ENCODE results near the gene ROR1. TPM values are rescaled to one million over a fixed set of nuclear protein-coding genes. Genes with fewer than 3 reads are reported as not detected.

The ROR1 gene
- total and polyA plus RNA-seq, 3 donors from 2014 or later = 3.3 to 5.1 (median 4.6) TPM

DNA sequence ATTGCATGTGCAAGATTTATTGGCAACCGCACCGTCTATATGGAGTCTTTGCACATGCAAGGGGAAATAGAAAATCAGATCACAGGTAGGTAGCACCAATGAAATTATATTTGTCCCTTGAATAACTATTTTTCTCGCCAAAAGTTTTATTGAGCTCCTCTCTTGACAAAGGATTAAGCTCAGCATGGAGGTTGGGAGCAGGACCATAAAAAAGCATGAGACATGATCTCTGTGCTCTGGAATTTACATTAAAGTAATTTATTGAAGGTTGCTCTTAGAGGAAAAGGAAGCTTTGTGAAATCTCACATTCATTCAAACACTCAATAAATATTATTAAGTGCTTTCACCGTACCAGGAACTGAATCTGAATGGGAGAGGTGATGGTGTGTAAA, 363.6 kb downstream of the ROR1 start:
- TF ChIP-seq, protein P1, sequence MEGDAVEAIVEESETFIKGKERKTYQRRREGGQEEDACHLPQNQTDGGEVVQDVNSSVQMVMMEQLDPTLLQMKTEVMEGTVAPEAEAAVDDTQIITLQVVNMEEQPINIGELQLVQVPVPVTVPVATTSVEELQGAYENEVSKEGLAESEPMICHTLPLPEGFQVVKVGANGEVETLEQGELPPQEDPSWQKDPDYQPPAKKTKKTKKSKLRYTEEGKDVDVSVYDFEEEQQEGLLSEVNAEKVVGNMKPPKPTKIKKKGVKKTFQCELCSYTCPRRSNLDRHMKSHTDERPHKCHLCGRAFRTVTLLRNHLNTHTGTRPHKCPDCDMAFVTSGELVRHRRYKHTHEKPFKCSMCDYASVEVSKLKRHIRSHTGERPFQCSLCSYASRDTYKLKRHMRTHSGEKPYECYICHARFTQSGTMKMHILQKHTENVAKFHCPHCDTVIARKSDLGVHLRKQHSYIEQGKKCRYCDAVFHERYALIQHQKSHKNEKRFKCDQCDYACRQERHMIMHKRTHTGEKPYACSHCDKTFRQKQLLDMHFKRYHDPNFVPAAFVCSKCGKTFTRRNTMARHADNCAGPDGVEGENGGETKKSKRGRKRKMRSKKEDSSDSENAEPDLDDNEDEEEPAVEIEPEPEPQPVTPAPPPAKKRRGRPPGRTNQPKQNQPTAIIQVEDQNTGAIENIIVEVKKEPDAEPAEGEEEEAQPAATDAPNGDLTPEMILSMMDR (IDR thresholded peaks at IDR 0.05) = no peak
- TF ChIP-seq POLR2A (IDR thresholded peaks at IDR 0.05) = no peak
- no peaks in the 10 kb centered on the region for H3K36me3 ChIP-seq (ENCODE audit: low read depth, missing control alignments)
- no peak overlapping the region for H3K4me3 ChIP-seq
- intact Hi-C loops (cut with DNase I; ENCODE audit: low total_unique reads) = loop anchor here (5.0 kb wide), 1 partner anchor 365 kb away; the partner anchor contains the start of gene ROR1
- H3K27me3 ChIP-seq = no peaks in the 10 kb centered on the region
- DNase-seq = no peak
- H3K9me3 ChIP-seq = no peaks in the 10 kb centered on the region
- peaks cover 4% of the 10 kb centered on the region for H3K4me1 ChIP-seq
- 41 to 55% methylated on average over 4 of the region's 4 CpGs for WGBS, 2 donors
- no peak overlapping the region for H3K27ac ChIP-seq

DNA sequence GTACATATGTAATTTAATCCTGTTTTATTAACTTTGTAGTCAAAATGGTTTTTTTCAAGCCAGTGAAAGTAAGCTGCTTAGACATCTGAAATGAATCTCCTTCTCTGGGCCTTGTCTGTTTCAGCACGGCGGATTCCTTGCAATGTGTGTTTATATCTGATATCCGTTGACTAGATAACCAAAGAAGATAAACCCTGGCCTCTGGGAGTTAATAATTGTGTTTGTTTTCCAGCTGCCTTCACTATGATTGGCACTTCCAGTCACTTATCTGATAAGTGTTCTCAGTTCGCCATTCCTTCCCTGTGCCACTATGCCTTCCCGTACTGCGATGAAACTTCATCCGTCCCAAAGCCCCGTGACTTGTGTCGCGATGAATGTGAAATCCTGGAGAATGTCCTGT, 366.1 kb downstream of the ROR1 start:
- no peak overlapping the region for H3K27ac ChIP-seq
- H3K27me3 ChIP-seq = no peaks in the 10 kb centered on the region
- WGBS, 2 donors = 91% methylated on average over 10 of the region's 10 CpGs
- H3K9me3 ChIP-seq = no peaks in the 10 kb centered on the region
- TF ChIP-seq, protein P1 (IDR thresholded peaks at IDR 0.05) = no peak
- TF ChIP-seq POLR2A (IDR thresholded peaks at IDR 0.05) = no peak
- no peaks in the 10 kb centered on the region for H3K36me3 ChIP-seq (ENCODE audit: low read depth, missing control alignments)
- intact Hi-C loops (cut with DNase I; ENCODE audit: low total_unique reads) = loop anchor here (5.0 kb wide), 1 partner anchor 368 kb away; the partner anchor contains the start of gene ROR1
- H3K4me3 ChIP-seq = no peak overlapping the region
- H3K4me1 ChIP-seq = peaks cover 4% of the 10 kb centered on the region
- DNase-seq = no peak

DNA sequence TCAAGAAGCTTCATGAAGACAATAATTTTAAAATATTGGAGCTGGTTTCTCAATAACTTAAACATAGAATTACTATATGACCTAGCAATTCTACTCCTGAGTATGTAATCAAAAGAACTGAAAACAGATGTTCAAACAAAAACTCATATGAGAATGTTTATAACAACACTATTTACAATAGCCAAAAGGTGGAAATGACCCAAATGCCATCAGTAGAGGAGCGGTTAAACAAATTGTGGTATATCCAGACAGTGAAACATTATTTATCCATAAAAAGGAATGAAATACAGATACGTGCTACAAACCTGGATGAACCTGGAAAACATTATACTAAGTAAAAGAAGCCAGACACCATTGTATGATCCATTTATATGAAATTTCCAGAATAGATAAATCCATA, 366.8 kb downstream of the ROR1 start:
- no peak for DNase-seq
- H3K36me3 ChIP-seq (ENCODE audit: low read depth, missing control alignments) = no peaks in the 10 kb centered on the region
- no peaks in the 10 kb centered on the region for H3K9me3 ChIP-seq
- H3K4me3 ChIP-seq = no peak overlapping the region
- H3K27ac ChIP-seq = no peak overlapping the region
- intact Hi-C loops (cut with DNase I; ENCODE audit: low total_unique reads) = no loop called here
- H3K27me3 ChIP-seq = no peaks in the 10 kb centered on the region
- peaks cover 4% of the 10 kb centered on the region for H3K4me1 ChIP-seq
- WGBS, 2 donors = 66 to 69% methylated on average over 2 of the region's 2 CpGs
- TF ChIP-seq, protein P1 (IDR thresholded peaks at IDR 0.05) = no peak
- no peak for TF ChIP-seq POLR2A (IDR thresholded peaks at IDR 0.05)

DNA sequence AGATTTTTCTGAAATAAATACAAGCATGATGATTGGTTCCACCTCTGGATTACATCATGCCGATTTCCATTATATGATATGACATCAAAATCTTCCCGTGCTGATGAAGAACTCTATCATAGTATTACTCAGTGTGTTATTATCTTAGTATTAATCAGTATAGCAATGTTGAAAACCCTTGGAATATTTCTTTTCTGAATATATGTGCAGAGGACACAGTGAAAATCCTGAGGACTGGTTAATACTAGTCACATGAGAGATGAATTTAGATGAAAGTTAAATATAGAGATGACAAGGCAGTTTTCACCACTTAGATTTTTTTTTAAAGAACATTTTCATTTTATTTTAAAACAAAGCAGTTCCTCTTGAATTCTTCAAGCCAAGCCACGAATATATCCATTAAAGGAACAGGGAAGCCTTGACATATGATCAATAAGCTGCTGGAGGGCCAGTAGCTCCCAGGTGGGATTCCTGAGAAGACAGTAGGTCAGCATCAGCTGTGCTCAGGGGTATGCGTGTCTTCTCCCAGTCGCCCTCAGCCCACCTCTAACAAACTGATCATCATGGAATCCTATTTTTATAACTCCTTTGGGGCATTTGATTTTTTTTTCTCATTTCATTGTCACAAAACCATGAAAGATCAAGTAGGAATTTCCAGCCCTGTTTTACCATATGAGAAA, 373.4 kb downstream of the ROR1 start:
- Histone ChIP-seq H3K36me3 (ENCODE audit: low read depth, missing control alignments) (no peaks in the 10 kb centered on the region), H3K9me3 (no peaks in the 10 kb centered on the region), H3K27me3 (no peaks in the 10 kb centered on the region), H3K27ac (no peak overlapping the region), H3K4me1 (no peaks in the 10 kb centered on the region), H3K4me3 (no peak overlapping the region)
- DNase-seq = no peak
- TF ChIP-seq, protein P1 (IDR thresholded peaks at IDR 0.05) = no peak
- TF ChIP-seq POLR2A (IDR thresholded peaks at IDR 0.05) = no peak
- intact Hi-C loops (cut with DNase I; ENCODE audit: low total_unique reads) = no loop called here
- WGBS, 2 donors = 81 to 91% methylated on average over 5 of the region's 5 CpGs

DNA sequence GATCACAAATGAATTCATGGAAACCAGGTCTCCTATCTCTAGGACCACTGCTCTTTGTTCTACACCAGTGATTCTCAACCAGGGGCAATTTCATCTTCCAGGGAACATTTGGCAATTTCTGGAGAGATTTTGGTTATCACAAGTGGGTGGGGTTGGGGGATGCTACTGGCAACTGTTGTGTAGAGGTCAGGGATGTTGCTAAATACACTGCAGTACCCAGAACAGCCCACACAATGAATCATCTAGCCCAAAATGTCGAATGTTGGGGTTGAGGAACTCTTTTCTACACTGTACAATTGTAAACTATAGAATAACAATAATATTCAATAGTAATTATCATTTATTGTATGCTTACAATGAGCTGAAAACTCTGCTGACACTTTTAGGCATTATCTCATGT, 373.9 kb downstream of the ROR1 start:
- H3K27ac ChIP-seq = no peak overlapping the region
- H3K36me3 ChIP-seq (ENCODE audit: low read depth, missing control alignments) = no peaks in the 10 kb centered on the region
- DNase-seq = no peak
- H3K9me3 ChIP-seq = no peaks in the 10 kb centered on the region
- H3K4me1 ChIP-seq = no peaks in the 10 kb centered on the region
- intact Hi-C loops (cut with DNase I; ENCODE audit: low total_unique reads) = no loop called here
- WGBS, 2 donors = 45 to 72% methylated on average over 1 of the region's 1 CpG
- TF ChIP-seq, protein P1 (IDR thresholded peaks at IDR 0.05) = no peak
- no peak for TF ChIP-seq POLR2A (IDR thresholded peaks at IDR 0.05)
- no peaks in the 10 kb centered on the region for H3K27me3 ChIP-seq
- H3K4me3 ChIP-seq = no peak overlapping the region

All from testis (tissue), 3 donors.